ENCODE results near the gene DLX1. TPM values are rescaled to one million over a fixed set of nuclear protein-coding genes. Genes with fewer than 3 reads are reported as not detected.

DLX1 gene
- total RNA-seq, 1 experiment from 2014 or later, result 0.87 TPM

DNA sequence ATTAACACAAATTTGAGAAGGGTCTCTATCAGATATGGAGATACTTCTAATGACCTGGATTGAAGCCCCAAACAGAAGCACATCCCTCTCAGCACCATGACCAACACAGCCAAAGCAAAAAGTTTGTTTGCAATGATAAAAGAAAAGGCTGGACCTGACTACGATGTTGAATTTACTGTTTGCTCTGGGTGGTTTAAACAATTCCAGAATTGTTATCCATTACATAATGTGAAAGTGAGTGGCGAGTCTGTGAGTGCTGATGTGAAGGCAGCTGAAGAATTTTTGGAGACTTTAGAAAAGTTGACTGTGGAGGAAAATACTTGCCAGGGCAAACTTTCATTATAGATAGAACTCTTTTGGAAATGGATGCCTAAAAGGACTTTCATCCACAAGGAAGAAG is 34.8 kb downstream of the DLX1 start:
- TF ChIP-seq, protein P1, sequence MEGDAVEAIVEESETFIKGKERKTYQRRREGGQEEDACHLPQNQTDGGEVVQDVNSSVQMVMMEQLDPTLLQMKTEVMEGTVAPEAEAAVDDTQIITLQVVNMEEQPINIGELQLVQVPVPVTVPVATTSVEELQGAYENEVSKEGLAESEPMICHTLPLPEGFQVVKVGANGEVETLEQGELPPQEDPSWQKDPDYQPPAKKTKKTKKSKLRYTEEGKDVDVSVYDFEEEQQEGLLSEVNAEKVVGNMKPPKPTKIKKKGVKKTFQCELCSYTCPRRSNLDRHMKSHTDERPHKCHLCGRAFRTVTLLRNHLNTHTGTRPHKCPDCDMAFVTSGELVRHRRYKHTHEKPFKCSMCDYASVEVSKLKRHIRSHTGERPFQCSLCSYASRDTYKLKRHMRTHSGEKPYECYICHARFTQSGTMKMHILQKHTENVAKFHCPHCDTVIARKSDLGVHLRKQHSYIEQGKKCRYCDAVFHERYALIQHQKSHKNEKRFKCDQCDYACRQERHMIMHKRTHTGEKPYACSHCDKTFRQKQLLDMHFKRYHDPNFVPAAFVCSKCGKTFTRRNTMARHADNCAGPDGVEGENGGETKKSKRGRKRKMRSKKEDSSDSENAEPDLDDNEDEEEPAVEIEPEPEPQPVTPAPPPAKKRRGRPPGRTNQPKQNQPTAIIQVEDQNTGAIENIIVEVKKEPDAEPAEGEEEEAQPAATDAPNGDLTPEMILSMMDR (conservative IDR thresholded peaks at IDR 0.05), result no peak
- TF ChIP-seq EZH2 (IDR thresholded peaks at IDR 0.05; ENCODE audit: low read depth), result no peak
- no peaks in the 10 kb centered on the region for H3K79me2 ChIP-seq (ENCODE audit: low read depth)
- no peak overlapping the region for H3K4me2 ChIP-seq
- intact Hi-C loops (cut with micrococcal nuclease; ENCODE audit: unreplicated experiment), result loop anchor here (5.0 kb wide), 1 partner anchor 107 kb away; no protein-coding TSS in a partner anchor
- CTCF ChIA-PET, result interaction anchor here (0.6 to 0.8 kb wide), 3 partner anchors 9 to 417 kb away, joined by 3 to 10 read pairs (median 4); no protein-coding TSS in a partner anchor
- POLR2A ChIA-PET (ENCODE audit: unreplicated experiment), result no interaction called here
- no peaks in the 10 kb centered on the region for H3K9me2 ChIP-seq (ENCODE audit: insufficient read depth)
- no TSS peak for BruUV-seq (replicated peaks)
- no peaks in the 10 kb centered on the region for H3K27me3 ChIP-seq (ENCODE audit: insufficient read depth, low read depth)
- no peak overlapping the region for H3K4me3 ChIP-seq
- peak overlapping the region; percentile 88 for H3K27ac ChIP-seq
- no peaks in the 10 kb centered on the region for H3K9me3 ChIP-seq (ENCODE audit: insufficient read depth, low read depth)
- DNase-seq, result no peak
- no peaks in the 10 kb centered on the region for H4K20me1 ChIP-seq (ENCODE audit: insufficient read depth)
- H3K36me3 ChIP-seq (ENCODE audit: low read depth), result no peaks in the 10 kb centered on the region
- peaks cover 43% of the 10 kb centered on the region for H3K4me1 ChIP-seq (replicated peaks; ENCODE audit: insufficient read depth)
- H2AFZ ChIP-seq, result no peak overlapping the region
- H3F3A ChIP-seq (ENCODE audit: insufficient read depth, low read depth), result peaks cover 38% of the 10 kb centered on the region

GRCh38 chr2:172128484-172128883 is 43.2 kb downstream of the DLX1 start:
- Histone ChIP-seq H3K36me3 (ENCODE audit: low read depth) (no peaks in the 10 kb centered on the region), H4K20me1 (ENCODE audit: insufficient read depth) (no peaks in the 10 kb centered on the region), H3K79me2 (ENCODE audit: low read depth) (no peaks in the 10 kb centered on the region), H3K9me2 (ENCODE audit: insufficient read depth) (no peaks in the 10 kb centered on the region), H3F3A (ENCODE audit: insufficient read depth, low read depth) (peaks cover 7% of the 10 kb centered on the region), H3K4me2 (no peak overlapping the region), H3K9me3 (ENCODE audit: insufficient read depth, low read depth) (no peaks in the 10 kb centered on the region), H3K27ac (no peak overlapping the region), H3K4me3 (no peak overlapping the region), H3K27me3 (ENCODE audit: insufficient read depth, low read depth) (no peaks in the 10 kb centered on the region), H3K4me1 (replicated peaks; ENCODE audit: insufficient read depth) (no peaks in the 10 kb centered on the region), H2AFZ (no peak overlapping the region)
- ChIA-PET CTCF (interaction anchor here (0.6 to 1.1 kb wide), 5 partner anchors 35 to 468 kb away, joined by 3 to 7 read pairs (median 3); no protein-coding TSS in a partner anchor), POLR2A (ENCODE audit: unreplicated experiment) (no interaction called here)
- BruUV-seq (replicated peaks), result no TSS peak
- intact Hi-C loops (cut with micrococcal nuclease; ENCODE audit: unreplicated experiment), result loop anchor here (5.0 kb wide), 1 partner anchor 406 kb away; no protein-coding TSS in a partner anchor
- DNase-seq, result peak in 1 of 2 experiments; percentile 59
- TF ChIP-seq, protein P1 (conservative IDR thresholded peaks at IDR 0.05), result no peak
- no peak for TF ChIP-seq EZH2 (IDR thresholded peaks at IDR 0.05; ENCODE audit: low read depth)

DNA sequence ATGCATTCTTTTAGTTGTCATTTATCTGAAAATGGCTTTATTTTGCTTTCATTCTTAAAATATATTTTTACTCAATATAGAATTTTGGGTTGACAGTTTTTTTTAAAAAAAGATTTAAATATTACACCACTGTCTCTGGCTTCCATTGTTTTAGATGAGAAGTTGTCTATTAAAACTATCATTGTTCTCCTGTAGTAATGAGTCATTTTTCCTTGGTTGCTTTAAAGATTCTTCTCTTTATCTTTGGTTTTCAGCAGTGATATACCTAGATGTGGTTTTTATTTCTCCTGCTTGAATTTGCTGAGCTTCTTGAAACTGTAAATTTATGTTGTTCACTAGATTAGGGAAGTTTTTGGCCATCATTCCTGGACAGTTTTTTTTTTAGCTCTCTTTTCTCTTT is 44.1 kb downstream of the DLX1 start:
- ChIA-PET POLR2A (ENCODE audit: unreplicated experiment) (interaction anchor here (0.7 kb wide), 1 partner anchor 102 kb away, joined by 3 read pairs; no protein-coding TSS in a partner anchor), CTCF (interaction anchor here (0.5 to 1.1 kb wide), 9 partner anchors 9 to 441 kb away, joined by 3 to 8 read pairs (median 3); no protein-coding TSS in a partner anchor)
- no peak overlapping the region for H3K4me3 ChIP-seq
- no peak overlapping the region for H3K4me2 ChIP-seq
- no peak for DNase-seq
- H3K36me3 ChIP-seq (ENCODE audit: low read depth), result no peaks in the 10 kb centered on the region
- no peak overlapping the region for H3K27ac ChIP-seq
- no peaks in the 10 kb centered on the region for H3K4me1 ChIP-seq (replicated peaks; ENCODE audit: insufficient read depth)
- H3K9me3 ChIP-seq (ENCODE audit: insufficient read depth, low read depth), result no peaks in the 10 kb centered on the region
- no TSS peak for BruUV-seq (replicated peaks)
- peaks cover 7% of the 10 kb centered on the region for H3F3A ChIP-seq (ENCODE audit: insufficient read depth, low read depth)
- H3K9me2 ChIP-seq (ENCODE audit: insufficient read depth), result no peaks in the 10 kb centered on the region
- no peak overlapping the region for H2AFZ ChIP-seq
- H4K20me1 ChIP-seq (ENCODE audit: insufficient read depth), result no peaks in the 10 kb centered on the region
- intact Hi-C loops (cut with micrococcal nuclease; ENCODE audit: unreplicated experiment), result loop anchor here (5.0 kb wide), 1 partner anchor 407 kb away; no protein-coding TSS in a partner anchor
- TF ChIP-seq, protein P1 (conservative IDR thresholded peaks at IDR 0.05), result no peak
- TF ChIP-seq EZH2 (IDR thresholded peaks at IDR 0.05; ENCODE audit: low read depth), result no peak
- no peaks in the 10 kb centered on the region for H3K27me3 ChIP-seq (ENCODE audit: insufficient read depth, low read depth)
- no peaks in the 10 kb centered on the region for H3K79me2 ChIP-seq (ENCODE audit: low read depth)

Measured in PC-9 (cell line).